OCI-LY7 (cell line): ENCODE measurements around the gene CH25H.

Source experiments
- EZH2phosphoT487 ChIP-seq: fragments of 200-600 bp; sonication (generic); IDR thresholded peaks from 2 replicates; pipeline ENCODE4 v1.6.1; 2018; ENCODE audit warnings: low read depth, borderline replicate concordance, mild to moderate bottlenecking, mixed run types, antibody characterized with exemption, low read length, moderate library complexity, mixed read lengths
- TF ChIP-seq, protein P1 (sequence below): fragments of 200-600 bp; sonication (generic); conservative IDR thresholded peaks from 2 replicates; pipeline ENCODE4 v1.5.1; 2014; ENCODE audit warnings: mild to moderate bottlenecking, antibody characterized with exemption, low read length, moderate library complexity, mixed read lengths

DNA sequence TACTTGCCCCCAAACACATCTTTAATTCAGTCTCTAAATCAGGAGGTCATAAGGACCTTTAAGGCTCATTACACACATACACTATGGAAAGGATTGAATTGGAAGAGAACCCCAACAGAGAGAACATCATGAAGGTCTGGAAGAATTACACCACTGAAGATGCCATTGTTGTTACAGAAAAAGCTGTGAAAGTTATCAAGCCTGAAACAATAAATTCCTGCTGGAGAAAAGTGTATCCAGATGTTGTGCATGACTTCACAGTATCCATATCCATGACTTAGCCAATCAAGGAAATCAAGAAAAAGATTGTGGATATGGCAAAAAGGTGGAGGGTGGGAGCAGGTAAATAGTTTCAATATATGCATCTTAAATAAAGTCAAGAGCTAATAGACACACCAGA lies 30.7 kb upstream of the CH25H start:
- TF ChIP-seq, protein P1, sequence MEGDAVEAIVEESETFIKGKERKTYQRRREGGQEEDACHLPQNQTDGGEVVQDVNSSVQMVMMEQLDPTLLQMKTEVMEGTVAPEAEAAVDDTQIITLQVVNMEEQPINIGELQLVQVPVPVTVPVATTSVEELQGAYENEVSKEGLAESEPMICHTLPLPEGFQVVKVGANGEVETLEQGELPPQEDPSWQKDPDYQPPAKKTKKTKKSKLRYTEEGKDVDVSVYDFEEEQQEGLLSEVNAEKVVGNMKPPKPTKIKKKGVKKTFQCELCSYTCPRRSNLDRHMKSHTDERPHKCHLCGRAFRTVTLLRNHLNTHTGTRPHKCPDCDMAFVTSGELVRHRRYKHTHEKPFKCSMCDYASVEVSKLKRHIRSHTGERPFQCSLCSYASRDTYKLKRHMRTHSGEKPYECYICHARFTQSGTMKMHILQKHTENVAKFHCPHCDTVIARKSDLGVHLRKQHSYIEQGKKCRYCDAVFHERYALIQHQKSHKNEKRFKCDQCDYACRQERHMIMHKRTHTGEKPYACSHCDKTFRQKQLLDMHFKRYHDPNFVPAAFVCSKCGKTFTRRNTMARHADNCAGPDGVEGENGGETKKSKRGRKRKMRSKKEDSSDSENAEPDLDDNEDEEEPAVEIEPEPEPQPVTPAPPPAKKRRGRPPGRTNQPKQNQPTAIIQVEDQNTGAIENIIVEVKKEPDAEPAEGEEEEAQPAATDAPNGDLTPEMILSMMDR: no peak
- no peak for TF ChIP-seq EZH2phosphoT487
